H9 (cell line): ENCODE data around the gene SPRED2. TPM values are rescaled to one million over a fixed set of nuclear protein-coding genes. Genes with fewer than 3 reads are reported as not detected.

Experiments used
- DNase-seq: peaks from one replicate; pipeline ENCODE4 v3.0.0-alpha.2; 2017
- H2AFZ ChIP-seq: one replicate; pipeline ENCODE4 v1.6.1; 2013; ENCODE audit warnings: mild to moderate bottlenecking, low read length, control low read depth, moderate library complexity
- H2AK5ac ChIP-seq: 2 replicates; pipeline ENCODE4 v1.6.1; 2013; ENCODE audit warnings: low read length, control low read depth, mixed read lengths; ENCODE audit not compliant: insufficient read length
- H2BK120ac ChIP-seq: one replicate; pipeline ENCODE4 v1.6.1; 2013; ENCODE audit warnings: low read depth, mild to moderate bottlenecking, low read length, control low read depth, inconsistent platforms; ENCODE audit not compliant: poor library complexity, severe bottlenecking
- H2BK12ac ChIP-seq: 2 replicates; pipeline ENCODE4 v1.6.1; 2013; ENCODE audit warnings: low read length, control low read depth, mixed read lengths, low read depth; ENCODE audit not compliant: insufficient read length
- H2BK15ac ChIP-seq: 2 replicates; pipeline ENCODE4 v1.6.1; 2013; ENCODE audit warnings: low read depth, low read length, control low read depth
- H2BK20ac ChIP-seq: one replicate; pipeline ENCODE4 v1.6.1; 2013; ENCODE audit warnings: low read depth, mild to moderate bottlenecking, low read length, control low read depth, inconsistent platforms; ENCODE audit not compliant: poor library complexity, severe bottlenecking
- H2BK5ac ChIP-seq: 2 replicates; pipeline ENCODE4 v1.6.1; 2013; ENCODE audit warnings: low read length, control low read depth, mixed read lengths; ENCODE audit not compliant: insufficient read length
- H3K14ac ChIP-seq: 2 replicates; pipeline ENCODE4 v1.6.1; 2013; ENCODE audit warnings: low read length, control low read depth; ENCODE audit not compliant: insufficient read depth
- H3K18ac ChIP-seq: 2 replicates; pipeline ENCODE4 v1.6.1; 2013; ENCODE audit warnings: low read depth, mild to moderate bottlenecking, mixed read lengths, low read length, control low read depth; ENCODE audit not compliant: insufficient read length
- H3K23ac ChIP-seq: 2 replicates; pipeline ENCODE4 v1.6.1; 2013; ENCODE audit warnings: low read length, control low read depth, mixed read lengths, low read depth; ENCODE audit not compliant: insufficient read length
- H3K23me2 ChIP-seq: 2 replicates; pipeline ENCODE4 v1.6.1; 2013; ENCODE audit warnings: low read depth, mild to moderate bottlenecking, mixed read lengths, low read length, control low read depth; ENCODE audit not compliant: insufficient read length, poor library complexity, severe bottlenecking
- H3K27ac ChIP-seq: 2 replicates; pipeline ENCODE4 v1.5.1; 2013; ENCODE audit warnings: low read length, control low read depth, mixed read lengths, low read depth; ENCODE audit not compliant: insufficient read length
- H3K27me3 ChIP-seq: 2 replicates; pipeline ENCODE4 v1.6.1; 2013; ENCODE audit warnings: low read length, control low read depth, inconsistent platforms; ENCODE audit not compliant: insufficient read depth
- H3K4ac ChIP-seq: 2 replicates; pipeline ENCODE4 v1.6.1; 2013; ENCODE audit warnings: low read depth, mild to moderate bottlenecking, control low read depth, inconsistent platforms, low read length, moderate library complexity
- H3K4me1 ChIP-seq: 2 replicates; pipeline ENCODE4 v1.6.1; 2013; ENCODE audit warnings: low read length, control low read depth, inconsistent platforms; ENCODE audit not compliant: insufficient read depth
- H3K4me2 ChIP-seq: 2 replicates; pipeline ENCODE4 v1.6.1; 2013; ENCODE audit warnings: low read length, control low read depth, mixed read lengths; ENCODE audit not compliant: insufficient read length, insufficient read depth
- H3K56ac ChIP-seq: 2 replicates; pipeline ENCODE4 v1.6.1; 2013; ENCODE audit warnings: low read depth, mild to moderate bottlenecking, mixed read lengths, low read length, control low read depth; ENCODE audit not compliant: insufficient read length
- H3K79me1 ChIP-seq: 2 replicates; pipeline ENCODE4 v1.6.1; 2013; ENCODE audit warnings: low read depth, mild to moderate bottlenecking, moderate library complexity, low read length, control low read depth, inconsistent platforms; ENCODE audit not compliant: insufficient read depth, poor library complexity, severe bottlenecking
- H3K79me2 ChIP-seq: 2 replicates; pipeline ENCODE4 v1.6.1; 2013; ENCODE audit warnings: low read length, control low read depth, inconsistent platforms; ENCODE audit not compliant: insufficient read depth
- H3K9ac ChIP-seq: 2 replicates; pipeline ENCODE4 v1.6.1; 2013; ENCODE audit warnings: low read length, control low read depth, mixed read lengths; ENCODE audit not compliant: insufficient read length; ENCODE audit errors: extremely low read depth
- H3K9me3 ChIP-seq: one replicate; pipeline ENCODE4 v1.6.1; 2013; ENCODE audit warnings: low read depth, low read length, inconsistent platforms; ENCODE audit not compliant: control insufficient read depth
- H3T11ph ChIP-seq: one replicate; pipeline ENCODE4 v1.6.1; 2013; ENCODE audit warnings: mild to moderate bottlenecking, low read length, control low read depth, inconsistent platforms
- H4K20me1 ChIP-seq: one replicate; pipeline ENCODE4 v1.6.1; 2013; ENCODE audit not compliant: control insufficient read depth, insufficient read length, insufficient read depth
- H4K5ac ChIP-seq: 2 replicates; pipeline ENCODE4 v1.6.1; 2013; ENCODE audit warnings: low read depth, mild to moderate bottlenecking, mixed read lengths, low read length, control low read depth; ENCODE audit not compliant: insufficient read length
- H4K8ac ChIP-seq: replicated peaks from 2 replicates; pipeline ENCODE4 v1.6.1; 2013; ENCODE audit warnings: low read length, control low read depth, mixed read lengths, low read depth; ENCODE audit not compliant: insufficient read length
- H4K91ac ChIP-seq: 2 replicates; pipeline ENCODE4 v1.6.1; 2013; ENCODE audit warnings: low read depth, mild to moderate bottlenecking, moderate library complexity, mixed read lengths, low read length, control low read depth; ENCODE audit not compliant: insufficient read length
- H3K27ac Mint-ChIP-seq, 3 experiments: 2 replicates in 2 of 3; 3 replicates in 1 of 3; pipeline ENCODE4 v1.8.0; 2020 to 2021; ENCODE audit warnings: mixed read lengths in 3 of 3, mild to moderate bottlenecking in 1 of 3, moderate library complexity in 1 of 3
- H3K27me3 Mint-ChIP-seq: 2 replicates; pipeline ENCODE4 v1.8.0; 2021; ENCODE audit warnings: low read depth, mild to moderate bottlenecking, moderate library complexity, mixed read lengths
- H3K36me3 Mint-ChIP-seq, 3 experiments: 2 replicates in 2 of 3; 3 replicates in 1 of 3; pipeline ENCODE4 v1.8.0; 2020 to 2021; ENCODE audit warnings: low read depth in 3 of 3, mixed read lengths in 3 of 3; ENCODE audit not compliant: insufficient read depth in 1 of 3
- H3K4me1 Mint-ChIP-seq, 2 experiments: 2 replicates each; pipeline ENCODE4 v1.8.0; 2020; ENCODE audit warnings: mixed read lengths in 2 of 2
- H3K4me3 Mint-ChIP-seq, 2 experiments: 2 replicates in 1 of 2; 3 replicates in 1 of 2; pipeline ENCODE4 v1.8.0; 2020 to 2021; ENCODE audit warnings: mild to moderate bottlenecking in 2 of 2, mixed read lengths in 2 of 2, moderate library complexity in 1 of 2
- H3K9me3 Mint-ChIP-seq, 2 experiments: 2 replicates in 1 of 2; 3 replicates in 1 of 2; pipeline ENCODE4 v1.8.0; 2020; ENCODE audit warnings: mild to moderate bottlenecking in 2 of 2, mixed read lengths in 2 of 2, moderate library complexity in 1 of 2
- CTCF ChIP-seq: fragments of 200-600 bp; sonication (generic); conservative IDR thresholded peaks from 3 replicates; pipeline ENCODE4 v1.8.0; 2021; ENCODE audit warnings: antibody characterized with exemption, mild to moderate bottlenecking
- WGBS: extraction: QIAGEN DNeasy Blood & Tissue Kit; methylation state at CpG from one replicate; pipeline ENCODE4 v1.1.7; 2013; ENCODE audit warnings: missing lambda C conversion rate, low lambda C conversion rate, mixed read lengths; ENCODE audit not compliant: insufficient read length; ENCODE audit errors: extremely low coverage; 5-methylcytosine and 5-hydroxymethylcytosine counted together
- total RNA-seq: library from RNA; stranded (reverse); gene quantifications from 2 replicates; pipeline ENCODE4 v1.2.1, GENCODE V29; 2021

Gene SPRED2
- total RNA-seq, 1 experiment from 2014 or later, result 23.5 TPM

- Histone ChIP-seq H3T11ph (no peak overlapping the region), H2AK5ac (no peak overlapping the region), H3K79me2 (no peaks in the 10 kb centered on the region), H3K14ac (no peak overlapping the region), H3K56ac (no peak overlapping the region), H2AFZ (no peak overlapping the region), H3K27ac (no peak overlapping the region), H2BK20ac (no peak overlapping the region), H3K9ac (no peak overlapping the region), H3K23me2 (no peaks in the 10 kb centered on the region), H2BK12ac (no peak overlapping the region), H3K18ac (no peak overlapping the region), H3K4me2 (no peak overlapping the region), H4K91ac (no peak overlapping the region), H3K79me1 (no peaks in the 10 kb centered on the region), H4K8ac (no peak overlapping the region), H3K4me1 (peaks cover 19% of the 10 kb centered on the region; the same call in 1 of the 2 replicates), H4K20me1 (peaks cover 3% of the 10 kb centered on the region), H3K9me3 (no peaks in the 10 kb centered on the region), H3K27me3 (no peaks in the 10 kb centered on the region), H2BK120ac (no peak overlapping the region), H2BK5ac (no peak overlapping the region), H2BK15ac (no peak overlapping the region), H3K4ac (no peak overlapping the region), H3K23ac (no peak overlapping the region), H4K5ac (no peak overlapping the region)
- DNase-seq, result no peak
- TF ChIP-seq CTCF, result no peak
- no peak overlapping the region for H3K4me3 Mint-ChIP-seq
- H3K27ac Mint-ChIP-seq, result no peak overlapping the region
- no CpG with 5 or more reads among the region's 3 CpGs for WGBS
- H3K36me3 Mint-ChIP-seq, result no peaks in the 10 kb centered on the region
- peaks cover 37 to 44% of the 10 kb centered on the region in 2 experiments for H3K4me1 Mint-ChIP-seq
- H3K9me3 Mint-ChIP-seq, result no peaks in the 10 kb centered on the region
- peaks cover 38% of the 10 kb centered on the region for H3K27me3 Mint-ChIP-seq
These were observed 77.6 kb downstream of the SPRED2 start for GRCh38 chr2:65354773-65355172.
